ENCODE data around the gene DTYMK. TPM values are rescaled to one million over a fixed set of nuclear protein-coding genes. Genes with fewer than 3 reads are reported as not detected.

DTYMK gene
- total and polyA plus RNA-seq, 12 donors: 6.4 to 18.5 (median 9.4) TPM

GRCh38 chr2:241690202-241690717 is 3.6 kb upstream of the DTYMK start:
- Histone ChIP-seq H3K27ac (no peak overlapping the region), H3K36me3 (peaks cover 0 to 62% (median 7%) of the 10 kb centered on the region in 9 donors), H3K9me3 (no peaks in the 10 kb centered on the region), H3K4me3 (no peak overlapping the region), H3K27me3 (no peaks in the 10 kb centered on the region), H3K4me1 (peaks cover 10 to 31% (median 24%) of the 10 kb centered on the region in 9 donors)
- intact Hi-C loops (cut with DNase I): no loop called here
- TF ChIP-seq CTCF (IDR thresholded peaks at IDR 0.05): no peak
- DNase-seq (no peak), ATAC-seq (no peak)
- 79 to 87% methylated on average over 6 of the region's 6 CpGs for WGBS, 2 donors

- peaks cover 10 to 32% (median 25%) of the 10 kb centered on the region in 9 donors for H3K4me1 ChIP-seq
- H3K9me3 ChIP-seq: no peaks in the 10 kb centered on the region
- 86 to 93% methylated on average over 10 of the region's 10 CpGs for WGBS, 2 donors
- H3K27ac ChIP-seq: no peak overlapping the region
- TF ChIP-seq CTCF (IDR thresholded peaks at IDR 0.05): no peak
- DNase-seq (no peak), ATAC-seq (no peak)
- no peak overlapping the region for H3K4me3 ChIP-seq
- no peaks in the 10 kb centered on the region for H3K27me3 ChIP-seq
- intact Hi-C loops (cut with DNase I): loop anchor here in 2 of 10 donors (5.0 to 10.0 kb wide), 2 partner anchors 45 to 52 kb away; partner anchors contain the start of genes ATG4B (in 1 of the 2), D2HGDH (in 1 of the 2) and THAP4 (in 1 of the 2)
- peaks cover 0 to 62% (median 8%) of the 10 kb centered on the region in 9 donors for H3K36me3 ChIP-seq
Measured at GRCh38 chr2:241689306-241689705, 2.7 kb upstream of the DTYMK start.

GRCh38 chr2:241686324-241686649 is 328 bp downstream of the DTYMK start:
- TF ChIP-seq CTCF (IDR thresholded peaks at IDR 0.05): no peak
- peak overlapping the region; percentile 56 to 99 (median 89) for H3K4me3 ChIP-seq
- H3K36me3 ChIP-seq: peaks cover 0 to 62% (median 13%) of the 10 kb centered on the region in 9 donors
- no peaks in the 10 kb centered on the region for H3K9me3 ChIP-seq
- DNase-seq (no peak), ATAC-seq (peak in 2 of 8 donors; percentile 1 to 5)
- intact Hi-C loops (cut with DNase I): loop anchor here in 3 of 10 donors (2.0 to 10.0 kb wide), 3 partner anchors 15 to 49 kb away; partner anchors contain the start of genes ATG4B (in 1 of the 3), D2HGDH (in 1 of the 3) and THAP4 (in 1 of the 3)
- H3K4me1 ChIP-seq: peaks cover 10 to 36% (median 28%) of the 10 kb centered on the region in 9 donors
- WGBS, 2 donors: 0 to 1% methylated on average over 32 to 37 of the region's 37 CpGs
- H3K27ac ChIP-seq: peak overlapping the region in 9 of 10 donors; percentile 64 to 98 (median 93)
- H3K27me3 ChIP-seq: no peaks in the 10 kb centered on the region

- H3K27ac ChIP-seq: peak overlapping the region in 3 of 10 donors; percentile 7 to 36 (median 20)
- WGBS, 2 donors: 83 to 86% methylated on average over 14 of the region's 14 CpGs
- H3K9me3 ChIP-seq: no peaks in the 10 kb centered on the region
- peaks cover 0 to 93% (median 18%) of the 10 kb centered on the region in 9 donors for H3K36me3 ChIP-seq
- TF ChIP-seq CTCF (IDR thresholded peaks at IDR 0.05): no peak
- no peaks in the 10 kb centered on the region for H3K27me3 ChIP-seq
- intact Hi-C loops (cut with DNase I): loop anchor here in 1 of 10 donors (10.0 kb wide), 1 partner anchor 54 kb away; the partner anchor contains the start of gene D2HGDH
- peaks cover 6 to 19% (median 12%) of the 10 kb centered on the region in 9 donors for H3K4me1 ChIP-seq
- H3K4me3 ChIP-seq: no peak overlapping the region
- ATAC-seq (peak in 7 of 8 donors; percentile 40 to 80 (median 55)), DNase-seq (peak in 1 of 2 donors; percentile 26)
Measured at GRCh38 chr2:241680827-241681599, 5.6 kb downstream of the DTYMK start.

All from heart right ventricle (tissue), 16 donors.